K562 (cell line): ENCODE results near the gene CCL4.
"Not testable (repeated sequence)": the region's sequence is repeated elsewhere in the genome, so short reads cannot be mapped to it uniquely, and the experiment has no call there.

ENCODE experiments used
- CBX5 ChIP-seq: IDR thresholded peaks from 2 replicates; pipeline ENCODE4 v1.6.1; 2014; ENCODE audit warnings: low read depth, borderline replicate concordance
- STAG1 ChIP-seq: sonication (generic); formaldehyde crosslinking; IDR thresholded peaks from 2 replicates; pipeline ENCODE4 v1.5.0; 2020; ENCODE audit warnings: missing genetic modification reagents, borderline replicate concordance
- ZBTB8A ChIP-seq: fragments of 450-650 bp; IDR thresholded peaks from 2 replicates; pipeline ENCODE4 v1.6.1; 2018; ENCODE audit warnings: mild to moderate bottlenecking, moderate library complexity; ENCODE audit not compliant: partially characterized antibody
- TF ChIP-seq, protein P1 (sequence below), 3 experiments: IDR thresholded peaks in 2 of 3; conservative IDR thresholded peaks in 1 of 3; 2 replicates each; pipeline ENCODE4 v1.5.1; 2011 to 2012; ENCODE audit warnings: low read length in 3 of 3, mild to moderate bottlenecking in 3 of 3, control low read depth in 2 of 3, improper control_type of control experiment in 1 of 3, inconsistent platforms in 1 of 3, low read depth in 1 of 3, mixed read lengths in 1 of 3, moderate library complexity in 1 of 3; ENCODE audit not compliant: insufficient read depth in 2 of 3

DNA sequence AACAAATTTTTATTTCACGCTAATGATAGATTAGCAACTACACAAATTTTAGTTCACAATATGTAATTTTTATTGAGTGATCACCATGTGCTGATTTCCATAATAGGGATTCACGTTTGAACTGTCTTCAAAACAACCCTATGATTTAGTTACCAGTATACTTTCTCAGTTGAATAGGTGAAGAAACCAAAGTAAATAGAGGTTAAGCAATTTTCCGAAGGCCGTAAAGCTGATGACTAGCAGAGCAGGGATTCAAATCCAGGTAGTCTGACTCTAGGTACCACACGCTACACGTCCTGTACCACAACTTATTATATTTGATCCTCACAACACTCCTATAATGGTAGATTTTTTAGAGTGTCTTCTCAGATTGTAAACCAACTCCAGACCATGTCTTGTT, 10.9 kb upstream of the CCL4 start:
- not testable (repeated sequence) for TF ChIP-seq STAG1 (CRISPR knock-in tag); CBX5; ZBTB8A
- TF ChIP-seq, protein P1, sequence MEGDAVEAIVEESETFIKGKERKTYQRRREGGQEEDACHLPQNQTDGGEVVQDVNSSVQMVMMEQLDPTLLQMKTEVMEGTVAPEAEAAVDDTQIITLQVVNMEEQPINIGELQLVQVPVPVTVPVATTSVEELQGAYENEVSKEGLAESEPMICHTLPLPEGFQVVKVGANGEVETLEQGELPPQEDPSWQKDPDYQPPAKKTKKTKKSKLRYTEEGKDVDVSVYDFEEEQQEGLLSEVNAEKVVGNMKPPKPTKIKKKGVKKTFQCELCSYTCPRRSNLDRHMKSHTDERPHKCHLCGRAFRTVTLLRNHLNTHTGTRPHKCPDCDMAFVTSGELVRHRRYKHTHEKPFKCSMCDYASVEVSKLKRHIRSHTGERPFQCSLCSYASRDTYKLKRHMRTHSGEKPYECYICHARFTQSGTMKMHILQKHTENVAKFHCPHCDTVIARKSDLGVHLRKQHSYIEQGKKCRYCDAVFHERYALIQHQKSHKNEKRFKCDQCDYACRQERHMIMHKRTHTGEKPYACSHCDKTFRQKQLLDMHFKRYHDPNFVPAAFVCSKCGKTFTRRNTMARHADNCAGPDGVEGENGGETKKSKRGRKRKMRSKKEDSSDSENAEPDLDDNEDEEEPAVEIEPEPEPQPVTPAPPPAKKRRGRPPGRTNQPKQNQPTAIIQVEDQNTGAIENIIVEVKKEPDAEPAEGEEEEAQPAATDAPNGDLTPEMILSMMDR (IDR thresholded peaks at IDR 0.05 in 2 of 3, conservative IDR thresholded peaks at IDR 0.05 in 1 of 3; ENCODE audit: insufficient read depth in 2 of 3, low read depth in 1 of 3, low read length in 3 of 3) = not testable (repeated sequence)
